HCT116 (cell line): Measurements from ENCODE around the gene LACRT.

Experiments used
- EGR1 ChIP-seq: IDR thresholded peaks from 2 replicates; pipeline ENCODE4 v1.6.1; 2012; ENCODE audit warnings: low read depth
- EZH2 ChIP-seq: fragments of 200-600 bp; sonication (generic); IDR thresholded peaks from 2 replicates; pipeline ENCODE4 v1.6.1; 2017; ENCODE audit warnings: antibody characterized with exemption, mixed run types
- FOSL1 ChIP-seq: IDR thresholded peaks from 2 replicates; pipeline ENCODE4 v1.6.1; 2012; ENCODE audit warnings: low read depth
- JUND ChIP-seq: IDR thresholded peaks from 2 replicates; pipeline ENCODE4 v1.6.1; 2012
- MAX ChIP-seq: IDR thresholded peaks from 2 replicates; pipeline ENCODE4 v1.6.1; 2012
- POLR2AphosphoS5 ChIP-seq: IDR thresholded peaks from 2 replicates; pipeline ENCODE4 v1.6.1; 2011; ENCODE audit warnings: mild to moderate bottlenecking, low read depth, low read length, moderate library complexity
- REST ChIP-seq: IDR thresholded peaks from 2 replicates; pipeline ENCODE4 v1.6.1; 2012; ENCODE audit warnings: low read depth
- ZBTB33 ChIP-seq: IDR thresholded peaks from 2 replicates; pipeline ENCODE4 v1.6.1; 2011; ENCODE audit warnings: mild to moderate bottlenecking, low read length, moderate library complexity; ENCODE audit not compliant: insufficient replicate concordance; ENCODE audit errors: extremely low read depth
- ZFX ChIP-seq: fragments of 450-650 bp; IDR thresholded peaks from 2 replicates; pipeline ENCODE4 v1.6.1; 2017
- ZNF274 ChIP-seq: fragments of 200-500 bp; sonication (Bioruptor generic); IDR thresholded peaks from 2 replicates; pipeline ENCODE4 v1.6.1; 2014; ENCODE audit warnings: mild to moderate bottlenecking, low read depth, low read length, inconsistent platforms
- TF ChIP-seq, protein P1 (sequence below), 3 experiments: fragments of 200-600 bp in 1 of 3; sonication (generic) in 1 of 3; IDR thresholded peaks in 2 of 3; conservative IDR thresholded peaks in 1 of 3; 2 replicates each; pipeline ENCODE4 v1.5.1; 2012 to 2017; ENCODE audit warnings: low read depth in 2 of 3, low read length in 2 of 3, antibody characterized with exemption in 1 of 3, borderline replicate concordance in 1 of 3, control low read depth in 1 of 3, mild to moderate bottlenecking in 1 of 3, mixed read lengths in 1 of 3, mixed run types in 1 of 3, moderate library complexity in 1 of 3; ENCODE audit not compliant: insufficient read depth in 1 of 3

- TF ChIP-seq, protein P1, sequence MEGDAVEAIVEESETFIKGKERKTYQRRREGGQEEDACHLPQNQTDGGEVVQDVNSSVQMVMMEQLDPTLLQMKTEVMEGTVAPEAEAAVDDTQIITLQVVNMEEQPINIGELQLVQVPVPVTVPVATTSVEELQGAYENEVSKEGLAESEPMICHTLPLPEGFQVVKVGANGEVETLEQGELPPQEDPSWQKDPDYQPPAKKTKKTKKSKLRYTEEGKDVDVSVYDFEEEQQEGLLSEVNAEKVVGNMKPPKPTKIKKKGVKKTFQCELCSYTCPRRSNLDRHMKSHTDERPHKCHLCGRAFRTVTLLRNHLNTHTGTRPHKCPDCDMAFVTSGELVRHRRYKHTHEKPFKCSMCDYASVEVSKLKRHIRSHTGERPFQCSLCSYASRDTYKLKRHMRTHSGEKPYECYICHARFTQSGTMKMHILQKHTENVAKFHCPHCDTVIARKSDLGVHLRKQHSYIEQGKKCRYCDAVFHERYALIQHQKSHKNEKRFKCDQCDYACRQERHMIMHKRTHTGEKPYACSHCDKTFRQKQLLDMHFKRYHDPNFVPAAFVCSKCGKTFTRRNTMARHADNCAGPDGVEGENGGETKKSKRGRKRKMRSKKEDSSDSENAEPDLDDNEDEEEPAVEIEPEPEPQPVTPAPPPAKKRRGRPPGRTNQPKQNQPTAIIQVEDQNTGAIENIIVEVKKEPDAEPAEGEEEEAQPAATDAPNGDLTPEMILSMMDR (IDR thresholded peaks at IDR 0.05 in 2 of 3, conservative IDR thresholded peaks at IDR 0.05 in 1 of 3; ENCODE audit: borderline replicate concordance in 1 of 3, insufficient read depth in 1 of 3, low read depth in 2 of 3, low read length in 2 of 3) = no peak
- no peak for TF ChIP-seq POLR2AphosphoS5
- TF ChIP-seq REST = no peak
- no peak for TF ChIP-seq ZNF274
- no peak for TF ChIP-seq EGR1
- TF ChIP-seq EZH2 = no peak
- no peak for TF ChIP-seq ZFX
- TF ChIP-seq ZBTB33 = no peak
- TF ChIP-seq FOSL1 = no peak
- no peak for TF ChIP-seq JUND
- no peak for TF ChIP-seq MAX
Measured at GRCh38 chr12:54657105-54657607, 22.5 kb upstream of the LACRT start.
